Measurements from ENCODE around the gene ARRDC4. TPM values are rescaled to one million over a fixed set of nuclear protein-coding genes. Genes with fewer than 3 reads are reported as not detected.
"Not testable (repeated sequence)": the region's sequence is repeated elsewhere in the genome, so short reads cannot be mapped to it uniquely, and the experiment has no call there.

ARRDC4 gene
- total RNA-seq, 1 donor from 2014 or later, result 15.3 TPM

- H3K27me3 Mint-ChIP-seq (ENCODE audit: unreplicated experiment), result no peaks in the 10 kb centered on the region
- no peaks in the 10 kb centered on the region for H3K9me3 Mint-ChIP-seq (ENCODE audit: unreplicated experiment)
- no peaks in the 10 kb centered on the region for H3K36me3 Mint-ChIP-seq (ENCODE audit: unreplicated experiment)
- H3K4me1 Mint-ChIP-seq (ENCODE audit: unreplicated experiment), result peaks cover 3% of the 10 kb centered on the region
- TF ChIP-seq CTCF (IDR thresholded peaks at IDR 0.05), result no peak
- H3K4me3 Mint-ChIP-seq (ENCODE audit: unreplicated experiment), result no peak overlapping the region
- no peak for DNase-seq (ENCODE audit: extremely low spot score, unreplicated experiment)
- no peak overlapping the region for H3K27ac Mint-ChIP-seq (ENCODE audit: unreplicated experiment)
These were observed 18.6 kb downstream of the ARRDC4 start for GRCh38 chr15:97979140-97979520.

- Mint-ChIP-seq H3K4me1 (ENCODE audit: unreplicated experiment) (peaks cover 3% of the 10 kb centered on the region), H3K36me3 (ENCODE audit: unreplicated experiment) (no peaks in the 10 kb centered on the region), H3K4me3 (ENCODE audit: unreplicated experiment) (no peak overlapping the region), H3K27me3 (ENCODE audit: unreplicated experiment) (no peaks in the 10 kb centered on the region), H3K27ac (ENCODE audit: unreplicated experiment) (no peak overlapping the region), H3K9me3 (ENCODE audit: unreplicated experiment) (peaks cover 3% of the 10 kb centered on the region)
- TF ChIP-seq CTCF (IDR thresholded peaks at IDR 0.05), result no peak
- no peak for DNase-seq (ENCODE audit: extremely low spot score, unreplicated experiment)
These were observed 20.6 kb downstream of the ARRDC4 start for GRCh38 chr15:97981058-97981457.

- no peaks in the 10 kb centered on the region for H3K36me3 Mint-ChIP-seq (ENCODE audit: unreplicated experiment)
- H3K9me3 Mint-ChIP-seq (ENCODE audit: unreplicated experiment), result peaks cover 9% of the 10 kb centered on the region
- TF ChIP-seq CTCF (IDR thresholded peaks at IDR 0.05), result no peak
- H3K4me1 Mint-ChIP-seq (ENCODE audit: unreplicated experiment), result peaks cover 3% of the 10 kb centered on the region
- H3K27me3 Mint-ChIP-seq (ENCODE audit: unreplicated experiment), result no peaks in the 10 kb centered on the region
- H3K4me3 Mint-ChIP-seq (ENCODE audit: unreplicated experiment), result no peak overlapping the region
- H3K27ac Mint-ChIP-seq (ENCODE audit: unreplicated experiment), result no peak overlapping the region
- DNase-seq (ENCODE audit: extremely low spot score, unreplicated experiment), result no peak
These were observed 21.3 kb downstream of the ARRDC4 start for GRCh38 chr15:97981758-97982157.

GRCh38 chr15:97984157-97984556, 23.7 kb downstream of the ARRDC4 start:
- Mint-ChIP-seq H3K27me3 (ENCODE audit: unreplicated experiment) (no peaks in the 10 kb centered on the region), H3K36me3 (ENCODE audit: unreplicated experiment) (no peaks in the 10 kb centered on the region), H3K27ac (ENCODE audit: unreplicated experiment) (no peak overlapping the region), H3K9me3 (ENCODE audit: unreplicated experiment) (peaks cover 9% of the 10 kb centered on the region), H3K4me3 (ENCODE audit: unreplicated experiment) (no peak overlapping the region), H3K4me1 (ENCODE audit: unreplicated experiment) (no peaks in the 10 kb centered on the region)
- no peak for DNase-seq (ENCODE audit: extremely low spot score, unreplicated experiment)
- TF ChIP-seq CTCF (IDR thresholded peaks at IDR 0.05), result no peak

GRCh38 chr15:97985979-97986378, 25.5 kb downstream of the ARRDC4 start:
- H3K4me1 Mint-ChIP-seq (ENCODE audit: unreplicated experiment); H3K27ac Mint-ChIP-seq (ENCODE audit: unreplicated experiment): not testable (repeated sequence)

GRCh38 chr15:97986781-97987180, 26.3 kb downstream of the ARRDC4 start:
- H3K27me3 Mint-ChIP-seq (ENCODE audit: unreplicated experiment), result no peaks in the 10 kb centered on the region
- no peaks in the 10 kb centered on the region for H3K4me1 Mint-ChIP-seq (ENCODE audit: unreplicated experiment)
- H3K4me3 Mint-ChIP-seq (ENCODE audit: unreplicated experiment), result no peak overlapping the region
- TF ChIP-seq CTCF (IDR thresholded peaks at IDR 0.05), result no peak
- no peak for DNase-seq (ENCODE audit: extremely low spot score, unreplicated experiment)
- no peak overlapping the region for H3K27ac Mint-ChIP-seq (ENCODE audit: unreplicated experiment)
- H3K9me3 Mint-ChIP-seq (ENCODE audit: unreplicated experiment), result peaks cover 9% of the 10 kb centered on the region
- no peaks in the 10 kb centered on the region for H3K36me3 Mint-ChIP-seq (ENCODE audit: unreplicated experiment)

More at GRCh38 chr15:97985979-97986378, 25.5 kb downstream of the ARRDC4 start:
- H3K4me3 Mint-ChIP-seq (ENCODE audit: unreplicated experiment); H3K27me3 Mint-ChIP-seq (ENCODE audit: unreplicated experiment); H3K9me3 Mint-ChIP-seq (ENCODE audit: unreplicated experiment); H3K36me3 Mint-ChIP-seq (ENCODE audit: unreplicated experiment); DNase-seq (ENCODE audit: extremely low spot score, unreplicated experiment): not testable (repeated sequence)

Measured in osteocyte (in vitro differentiated cells).